HG02623 (cell line): ENCODE measurements around the gene ITSN1.

Experiments
- ATAC-seq: cut with Tn5 transposase; IDR thresholded peaks from one replicate; pipeline ENCODE4 v1.9.1; 2021; ENCODE audit warnings: moderate library complexity; ENCODE audit not compliant: unreplicated experiment

ITSN1 gene

DNA sequence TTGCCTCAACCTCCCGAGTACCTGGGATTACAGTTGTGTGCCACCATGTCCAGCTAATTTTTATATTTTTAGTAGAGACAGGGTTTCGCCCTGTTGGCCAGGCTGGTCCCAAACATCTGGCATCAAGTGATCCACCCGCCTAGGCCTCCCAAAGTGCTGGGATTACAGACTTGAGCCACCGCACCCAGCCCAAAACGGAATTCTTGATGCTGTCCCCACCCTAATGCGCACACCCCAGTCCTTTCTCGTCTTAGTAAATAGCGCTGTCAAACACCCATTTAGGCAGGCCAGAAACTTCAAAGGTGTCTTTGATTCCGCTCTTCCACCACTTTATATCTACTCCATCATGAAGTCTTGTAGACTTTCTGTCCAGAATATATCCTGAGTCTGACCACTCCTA lies 35.1 kb downstream of the ITSN1 start:
- no peak for ATAC-seq

DNA sequence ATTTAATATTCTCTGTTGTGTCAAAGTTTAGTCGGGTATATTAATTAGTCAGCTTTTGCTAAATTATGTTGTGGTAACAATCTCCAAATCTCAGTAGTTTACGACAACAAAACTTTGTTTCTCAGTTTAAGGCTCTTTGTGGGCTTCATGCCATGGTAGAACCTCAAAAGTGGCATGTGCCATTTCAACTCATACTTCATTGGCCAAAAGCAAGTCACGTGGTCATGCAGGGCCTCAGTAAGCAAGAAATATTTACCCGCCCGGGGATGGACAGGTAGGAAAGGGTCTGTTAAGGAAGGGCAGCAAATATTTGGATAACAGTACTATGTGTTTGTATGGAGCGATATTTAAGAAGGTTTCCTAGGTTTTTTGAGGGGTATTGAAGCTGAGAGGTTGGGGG lies 38.6 kb downstream of the ITSN1 start:
- no peak for ATAC-seq

DNA sequence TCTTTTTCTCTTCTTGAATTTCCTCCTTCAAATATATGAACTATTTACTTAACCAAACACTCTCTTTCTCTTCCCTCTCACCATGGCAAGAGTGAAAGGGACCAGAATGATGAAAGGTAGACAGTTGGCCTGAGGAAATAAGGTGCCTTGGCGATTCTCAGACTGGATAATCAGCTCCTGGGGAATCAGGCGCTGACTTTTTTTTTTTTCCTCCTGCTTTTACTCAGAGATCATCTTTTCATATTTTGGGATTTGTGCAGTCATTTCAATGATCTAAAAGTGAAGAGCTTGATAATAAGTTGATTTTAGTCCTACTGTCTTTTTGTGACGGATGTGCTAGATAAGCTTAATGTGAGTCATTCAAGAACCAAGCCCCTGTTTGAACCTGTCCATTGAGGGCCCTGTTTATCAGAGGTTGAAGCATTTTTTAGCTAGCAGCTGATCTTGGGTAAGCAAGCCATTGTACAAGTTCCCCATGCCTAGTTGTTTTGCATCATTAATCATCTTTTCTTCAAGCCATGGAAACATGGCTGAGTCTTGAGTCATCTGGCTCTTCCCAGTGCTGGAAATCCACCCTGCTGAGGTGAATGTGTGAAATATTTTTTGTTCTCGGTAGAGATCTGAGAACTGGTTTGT lies 40.8 kb downstream of the ITSN1 start:
- ATAC-seq = no peak

DNA sequence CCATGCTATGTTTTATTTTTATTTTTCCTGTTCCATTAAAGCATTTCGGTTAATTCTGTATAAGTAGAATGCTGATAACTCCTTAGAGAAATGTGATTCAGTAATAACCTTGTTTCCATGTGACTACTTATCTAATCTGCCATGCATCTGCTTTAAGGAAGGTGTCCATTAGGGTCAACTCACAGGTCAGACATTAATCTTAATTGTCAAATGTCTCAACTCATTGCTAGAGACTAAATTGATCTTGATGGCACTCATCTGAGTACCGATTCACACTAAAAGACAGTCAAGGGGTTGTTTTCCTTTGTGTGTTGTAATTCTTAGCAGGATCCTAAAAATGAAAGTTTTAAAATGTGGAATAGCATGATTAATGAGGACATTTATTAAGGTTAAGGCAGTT lies 41.8 kb downstream of the ITSN1 start:
- no peak for ATAC-seq

DNA sequence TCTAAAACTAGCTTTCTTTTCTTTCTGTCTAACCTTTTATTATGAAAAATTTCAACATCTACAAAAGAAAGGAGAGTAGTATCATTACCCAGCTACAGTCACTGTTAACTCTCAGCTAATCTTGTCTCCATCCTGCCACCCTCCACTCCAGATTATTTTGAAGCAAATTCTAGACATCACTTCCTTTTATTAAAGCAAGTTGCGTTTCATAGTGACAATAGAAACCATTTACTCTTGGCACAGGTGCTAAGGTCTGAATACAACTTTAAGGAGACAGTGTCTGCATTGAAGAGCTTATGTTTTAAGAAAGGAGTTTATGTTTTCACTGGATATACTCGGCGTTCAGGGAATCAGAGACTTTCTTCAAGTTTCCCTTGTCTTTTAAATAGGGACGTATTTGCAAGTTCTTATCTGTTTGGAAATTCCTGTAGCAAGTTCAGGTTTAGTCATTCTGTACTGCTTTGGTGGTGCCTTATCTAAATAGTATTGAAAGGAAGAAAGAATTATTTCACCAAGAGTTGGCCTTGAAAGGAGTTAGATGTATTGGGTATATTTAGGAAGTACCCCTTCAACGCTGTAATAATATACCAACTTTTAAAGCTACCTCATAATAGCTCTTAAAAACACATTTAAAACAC lies 42.7 kb downstream of the ITSN1 start:
- no peak for ATAC-seq

DNA sequence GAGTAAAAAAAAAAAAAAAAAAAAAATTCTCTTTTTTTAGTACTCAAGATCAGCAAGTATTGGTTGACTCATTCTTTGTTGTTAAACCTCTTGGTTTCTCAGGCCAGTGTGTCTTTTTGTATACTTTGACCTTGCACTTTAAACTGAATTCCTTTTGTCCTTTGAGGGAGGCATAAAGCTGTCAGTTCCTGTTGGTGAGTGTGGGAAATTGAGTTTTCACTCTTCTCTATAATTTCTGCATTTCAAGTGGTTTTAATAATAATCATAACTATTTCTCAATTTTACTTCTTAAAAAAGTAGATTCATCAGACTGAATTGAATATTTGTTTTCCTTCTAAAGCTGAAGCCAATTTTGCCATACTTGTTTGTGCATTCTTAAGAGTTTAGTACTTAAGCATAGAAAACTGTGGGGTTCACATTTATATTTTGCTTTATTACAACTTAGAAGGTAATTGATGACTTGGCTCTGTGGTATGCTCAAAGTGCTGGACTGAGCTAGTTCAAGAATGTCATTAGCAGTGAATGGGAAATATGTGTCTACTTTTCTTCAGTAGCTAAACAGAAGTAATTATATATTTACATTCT lies 43.4 kb downstream of the ITSN1 start:
- no peak for ATAC-seq

DNA sequence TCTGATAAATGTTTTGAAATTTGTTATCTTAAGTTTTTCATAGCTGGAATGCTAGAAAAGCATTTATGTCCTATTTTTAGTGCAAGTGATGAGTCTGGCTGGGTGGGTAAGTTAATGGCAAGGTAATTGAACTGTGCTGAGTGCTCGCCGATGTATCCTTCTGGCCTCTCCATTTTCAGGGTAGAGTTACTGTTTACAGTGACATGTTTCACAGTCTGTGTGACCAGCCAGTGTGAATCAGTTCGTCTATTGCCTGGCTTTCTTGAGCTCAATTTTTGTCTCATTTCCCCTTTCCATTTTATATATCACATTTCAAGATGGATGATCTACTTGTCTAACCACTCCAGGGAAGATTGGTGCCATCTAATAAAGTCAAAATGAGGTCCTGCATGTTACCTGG lies 44.1 kb downstream of the ITSN1 start:
- ATAC-seq = no peak

DNA sequence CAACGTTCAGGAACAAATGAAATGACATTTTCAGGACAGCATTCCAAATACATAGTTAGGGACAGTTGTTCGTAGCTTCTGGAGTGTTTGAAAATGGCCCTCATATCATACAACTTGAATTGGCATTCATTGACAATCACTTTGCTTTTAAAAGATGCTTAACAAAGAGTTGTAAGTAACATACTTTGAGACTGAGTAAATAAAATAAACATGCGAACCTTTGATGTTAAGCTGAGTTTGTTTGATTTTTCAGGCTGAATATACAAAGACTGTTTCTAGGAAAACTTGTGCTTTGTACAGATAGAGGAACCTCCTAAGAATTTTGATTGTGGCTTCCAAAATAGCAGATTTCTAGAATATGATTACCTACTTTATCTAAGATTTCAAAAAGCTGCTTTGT lies 45.3 kb downstream of the ITSN1 start:
- ATAC-seq = no peak

DNA sequence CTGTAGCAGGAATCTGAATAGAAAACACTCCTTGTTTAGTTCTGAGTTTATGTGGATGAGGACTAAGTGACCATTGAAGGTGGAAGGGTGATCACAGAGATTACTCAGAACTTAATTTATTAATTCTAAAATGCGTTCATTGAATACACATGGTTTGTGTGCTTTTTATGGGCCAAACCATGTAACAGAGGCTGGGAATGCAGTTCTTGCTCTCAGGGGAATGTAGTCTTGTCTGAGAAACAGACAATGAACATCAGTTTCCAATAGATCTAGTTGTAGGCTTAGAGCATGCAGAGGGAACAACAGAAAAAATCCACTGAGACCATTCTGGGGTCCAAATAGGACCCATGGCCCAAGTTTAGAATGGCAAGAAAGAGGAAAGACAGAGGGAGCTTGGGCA lies 46.1 kb downstream of the ITSN1 start:
- ATAC-seq = no peak

DNA sequence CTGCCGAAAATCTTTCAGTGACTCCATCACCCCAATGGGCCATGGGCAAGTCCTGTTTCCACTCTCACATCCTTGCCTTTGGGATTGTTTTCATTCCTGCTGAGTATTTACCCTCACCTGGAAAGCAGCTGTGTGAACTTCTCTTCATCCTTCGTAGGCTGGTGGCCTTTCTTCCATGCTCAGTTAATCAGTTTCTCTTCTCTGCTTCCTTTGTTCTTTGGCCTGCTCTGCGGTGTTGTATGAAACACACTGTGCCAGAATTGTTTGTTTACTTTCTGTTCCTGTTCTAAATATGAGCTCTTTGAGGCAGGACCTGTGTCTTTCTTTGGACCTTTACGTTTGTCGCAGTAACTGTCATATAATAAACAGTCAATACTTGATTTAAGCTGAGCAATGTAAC lies 48.6 kb downstream of the ITSN1 start:
- no peak for ATAC-seq

DNA sequence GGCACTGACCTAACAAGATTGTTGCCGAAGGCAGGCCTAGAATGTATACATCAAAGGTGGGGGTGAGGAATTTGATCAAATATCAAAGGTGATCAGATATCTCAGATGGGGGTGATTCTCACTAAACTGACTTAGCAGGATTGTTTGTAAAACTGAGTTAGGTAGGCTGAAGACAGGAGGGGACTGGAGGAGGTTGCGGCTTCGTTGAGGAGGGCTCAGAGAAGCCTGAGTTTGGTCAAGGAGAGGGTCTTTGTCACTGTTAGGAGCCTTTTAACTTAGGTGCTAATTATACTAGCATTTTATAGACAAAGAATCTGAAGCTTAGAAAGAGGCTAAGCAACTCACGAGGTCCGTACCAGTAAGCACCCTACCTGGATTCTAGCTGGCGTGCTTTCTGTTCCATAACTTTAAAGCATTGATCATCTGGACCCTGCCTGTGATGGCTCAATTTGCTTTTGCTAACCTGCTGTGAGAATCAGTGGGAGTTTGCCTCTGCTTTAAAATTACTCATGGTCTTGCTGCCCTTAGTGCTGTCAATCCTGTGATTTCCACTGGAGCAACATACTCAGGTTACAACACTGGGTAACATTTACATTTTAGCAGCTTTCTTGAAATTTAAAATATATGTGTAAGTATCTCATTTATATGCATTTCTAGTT lies 49.8 kb downstream of the ITSN1 start:
- no peak for ATAC-seq

DNA sequence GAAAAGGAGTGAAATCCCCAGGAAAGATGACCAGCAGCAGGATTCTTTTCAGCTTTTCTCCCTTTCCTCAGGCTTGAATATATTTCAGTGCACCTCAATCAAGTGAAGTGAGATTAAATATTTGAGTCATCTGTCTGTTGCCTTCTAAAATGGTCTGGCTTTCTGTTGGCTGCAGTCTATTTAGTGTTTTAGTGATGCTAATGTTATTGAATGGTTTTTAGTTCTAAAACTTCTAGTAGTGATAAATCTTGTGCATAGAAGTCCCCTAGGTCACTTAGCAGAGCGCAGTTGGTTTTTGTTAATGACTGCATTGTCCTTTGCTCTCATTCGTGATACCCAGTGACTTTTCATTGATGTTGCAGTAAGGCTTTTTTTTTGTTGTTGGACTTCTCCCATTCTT lies 53.5 kb downstream of the ITSN1 start:
- no peak for ATAC-seq

DNA sequence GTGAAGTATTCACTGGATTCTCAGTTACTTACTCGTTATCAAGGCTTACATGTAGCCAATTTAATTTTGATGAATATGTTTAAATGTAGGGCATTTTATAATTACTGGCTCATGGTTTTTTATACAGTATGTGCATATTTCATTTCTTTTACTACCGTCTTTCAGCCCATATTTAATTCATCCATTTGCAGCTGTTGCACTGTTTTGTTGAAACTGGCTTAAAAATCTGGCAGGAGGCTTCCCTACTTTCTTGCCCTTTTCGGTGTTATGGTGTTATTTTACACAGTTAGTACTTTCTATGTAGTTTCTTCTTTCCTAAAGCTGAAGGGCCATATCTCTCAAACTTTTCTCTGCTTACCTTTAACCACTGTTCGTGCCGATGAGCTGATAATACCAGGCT lies 54.2 kb downstream of the ITSN1 start:
- no peak for ATAC-seq

DNA sequence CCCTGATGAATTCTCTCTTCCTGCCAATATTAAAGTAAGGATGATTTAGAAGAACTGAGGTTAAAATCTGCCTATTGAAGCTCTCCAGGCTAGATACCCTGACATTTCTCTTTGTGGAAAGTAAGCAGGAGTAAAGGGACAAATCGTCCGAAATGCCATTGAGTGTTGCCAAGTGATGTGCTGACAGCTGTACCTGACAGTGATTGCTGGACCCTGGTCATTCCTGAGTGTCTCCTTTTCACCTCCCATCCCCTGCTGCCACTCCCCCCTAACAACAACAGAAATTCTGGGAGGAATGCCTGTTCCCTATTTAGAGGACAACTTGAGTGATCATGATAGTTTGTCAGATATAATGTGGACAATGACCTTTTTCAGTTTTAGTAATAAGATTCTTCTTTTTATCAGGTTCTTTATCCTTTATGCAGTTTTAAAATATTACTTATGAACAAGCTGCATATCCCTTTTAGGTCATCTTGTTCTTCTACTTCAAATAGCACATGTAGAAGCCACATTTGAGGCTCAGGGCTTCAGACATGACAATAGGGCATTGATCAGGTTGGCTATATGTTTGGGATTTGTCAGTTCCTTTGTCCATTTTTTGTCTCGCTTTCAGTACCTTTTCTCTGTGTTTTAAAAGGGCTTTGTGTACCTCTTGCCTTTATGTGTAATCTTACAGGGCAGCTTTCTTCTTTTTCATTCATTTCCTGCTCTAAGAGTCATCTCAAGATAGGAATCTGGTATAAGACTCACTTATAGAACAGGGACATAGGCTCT lies 56.0 kb downstream of the ITSN1 start:
- no peak for ATAC-seq

DNA sequence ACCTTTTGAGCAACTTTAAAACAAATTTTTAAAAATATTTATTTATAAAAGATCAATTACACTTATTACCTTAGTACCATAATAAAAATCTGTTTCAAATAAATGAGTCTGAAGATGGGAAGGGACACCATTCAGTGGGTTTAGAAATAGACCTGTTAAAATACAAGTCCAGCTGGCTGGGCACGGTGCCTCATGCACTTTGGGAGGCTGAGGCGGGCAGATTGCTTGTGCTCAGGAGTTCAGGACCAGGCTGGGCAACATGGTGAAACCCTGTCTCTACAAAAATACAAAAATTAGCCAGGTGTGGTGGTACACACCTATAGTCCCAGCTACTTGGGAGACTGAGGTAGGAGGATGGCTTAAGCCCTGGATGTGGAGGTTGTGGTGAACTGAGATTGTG lies 57.0 kb downstream of the ITSN1 start:
- ATAC-seq = no peak

DNA sequence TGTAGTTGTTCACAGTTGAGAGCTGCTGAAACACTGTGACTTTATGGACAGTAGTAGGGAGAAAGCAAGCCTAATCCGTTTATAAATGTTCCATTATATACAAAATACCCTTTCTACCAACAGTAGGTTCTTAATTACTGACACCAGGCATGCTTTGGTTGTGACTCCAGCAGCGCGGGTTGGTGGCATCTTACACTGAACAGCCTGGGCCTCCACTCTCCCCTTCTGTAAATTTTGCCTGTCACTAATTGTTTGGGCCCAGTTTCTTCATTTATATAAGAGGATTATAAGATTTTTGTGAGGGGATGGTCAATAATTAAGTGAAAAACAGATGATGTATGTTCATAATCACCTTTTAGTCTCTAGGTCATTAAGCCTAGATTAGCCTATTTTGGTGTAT lies 58.2 kb downstream of the ITSN1 start:
- ATAC-seq = no peak

DNA sequence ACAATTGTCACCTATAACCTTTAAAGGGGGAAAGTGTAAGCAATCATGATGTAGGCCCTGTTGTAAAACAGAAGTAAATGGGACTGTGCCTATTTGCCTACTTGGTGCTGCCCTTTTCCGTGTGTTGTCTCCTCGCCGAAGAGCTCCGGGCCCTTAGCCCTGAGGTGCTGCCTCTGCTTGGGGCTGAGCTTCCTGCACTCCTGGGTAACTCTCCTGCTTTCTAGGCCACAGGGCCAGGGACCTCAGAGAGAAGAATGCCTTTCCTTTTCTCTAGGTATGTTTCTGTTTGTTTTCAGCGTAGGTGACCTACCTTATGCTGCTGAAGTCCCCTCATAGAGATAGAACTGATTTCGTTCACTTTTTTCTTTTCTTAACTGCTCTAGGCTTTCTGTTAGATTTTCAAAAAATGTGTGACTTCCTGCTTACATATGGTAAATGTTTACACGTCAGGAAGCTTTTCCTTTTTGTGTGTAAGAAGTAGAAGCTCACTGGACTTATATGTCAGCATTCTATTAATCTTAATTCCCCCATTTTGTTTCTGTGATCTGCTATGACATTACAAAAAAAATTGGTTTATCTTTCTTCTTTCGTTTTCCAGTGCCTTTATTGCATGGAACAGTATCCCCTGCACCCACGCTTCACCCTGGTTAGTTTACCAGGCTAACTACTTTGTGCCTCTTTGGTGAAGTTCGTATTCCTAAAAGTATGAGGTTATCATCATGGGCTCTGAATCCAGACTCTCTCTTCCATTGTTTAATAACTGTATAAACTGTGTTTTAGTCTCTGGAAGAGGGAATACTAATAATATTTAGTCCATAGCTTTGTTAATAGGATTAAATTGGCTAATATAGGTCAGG lies 61.7 kb downstream of the ITSN1 start:
- ATAC-seq = no peak

DNA sequence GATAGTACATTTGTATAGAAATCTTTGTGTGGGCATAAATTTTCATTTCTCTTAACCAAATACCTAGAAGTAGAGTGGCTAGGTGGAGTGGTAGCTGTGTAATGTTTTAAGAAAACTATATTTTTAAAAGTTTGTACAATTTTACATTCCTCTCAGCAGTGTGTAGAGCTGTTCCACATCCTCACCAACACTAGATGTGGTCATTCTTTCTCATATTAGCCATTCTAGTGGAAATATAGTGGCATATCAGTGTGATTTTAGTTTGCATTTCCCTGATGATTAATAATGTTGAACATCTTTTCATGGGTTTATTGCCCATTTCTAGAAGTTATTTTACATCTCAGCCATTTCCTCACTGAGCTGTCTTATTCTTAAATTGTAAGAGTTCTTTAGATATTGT lies 65.5 kb downstream of the ITSN1 start:
- no peak for ATAC-seq

DNA sequence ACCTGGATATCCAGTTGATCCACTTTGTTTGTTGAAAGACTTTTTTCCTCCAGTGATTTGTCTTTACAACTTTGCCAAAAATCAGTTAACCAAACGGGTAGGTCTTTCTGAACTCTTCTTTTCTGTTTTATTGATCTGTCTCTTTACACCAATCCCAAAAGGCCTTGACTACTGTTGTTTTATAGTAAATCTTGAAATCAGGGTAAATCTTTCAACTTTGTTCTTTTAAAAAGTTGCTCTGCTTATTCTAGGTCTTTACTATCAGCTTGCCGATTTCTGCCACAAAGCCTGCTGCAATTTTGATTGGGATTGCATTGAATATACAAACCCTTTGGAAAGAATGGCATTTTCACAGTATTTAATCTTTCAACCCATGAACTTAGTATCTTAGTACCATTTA lies 66.6 kb downstream of the ITSN1 start:
- ATAC-seq = no peak

DNA sequence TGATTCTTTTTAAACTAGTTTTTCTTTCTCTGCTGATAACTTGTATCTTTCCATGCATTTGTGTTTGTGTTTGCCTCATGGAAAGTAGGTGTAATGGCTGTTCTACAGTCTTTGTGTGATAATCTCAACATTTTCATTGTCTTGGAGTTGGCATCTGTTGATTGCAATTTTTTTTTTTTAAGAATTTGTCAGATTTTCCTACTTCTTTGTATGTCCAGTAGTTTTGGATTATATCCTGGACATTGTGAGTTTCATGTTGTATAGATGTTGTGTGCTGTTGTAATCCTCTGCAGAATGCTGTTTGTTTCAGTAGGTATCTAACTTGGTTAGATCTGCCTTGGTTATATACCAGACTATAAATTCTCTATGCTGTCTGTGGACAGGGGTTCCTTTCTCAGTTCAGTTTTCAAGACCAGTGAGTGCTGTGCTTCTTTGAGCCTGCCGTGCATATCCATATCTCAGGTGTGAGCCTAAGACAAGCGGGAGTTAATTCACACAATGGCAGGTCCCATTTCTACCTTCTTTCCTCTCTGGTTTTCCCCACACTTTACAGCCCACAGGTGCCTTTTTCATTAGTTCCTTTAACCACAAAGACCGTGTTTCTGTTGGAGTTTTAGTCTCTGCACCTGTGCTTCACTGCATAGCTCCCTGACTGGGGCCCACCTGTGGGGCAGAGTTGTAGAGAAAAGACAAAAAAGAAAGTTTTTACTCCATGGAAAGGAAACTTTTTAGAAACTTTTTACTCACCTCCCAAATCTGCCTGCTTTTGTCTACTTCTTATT lies 69.9 kb downstream of the ITSN1 start:
- ATAC-seq = no peak
